OCI-LY7 (cell line): ENCODE measurements around the gene TRPM2.

Source experiments
- EZH2phosphoT487 ChIP-seq: fragments of 200-600 bp; sonication (generic); IDR thresholded peaks from 2 replicates; pipeline ENCODE4 v1.6.1; 2018; ENCODE audit warnings: low read depth, borderline replicate concordance, mild to moderate bottlenecking, mixed run types, antibody characterized with exemption, low read length, moderate library complexity, mixed read lengths
- TF ChIP-seq, protein P1 (sequence below): fragments of 200-600 bp; sonication (generic); conservative IDR thresholded peaks from 2 replicates; pipeline ENCODE4 v1.5.1; 2014; ENCODE audit warnings: mild to moderate bottlenecking, antibody characterized with exemption, low read length, moderate library complexity, mixed read lengths

DNA sequence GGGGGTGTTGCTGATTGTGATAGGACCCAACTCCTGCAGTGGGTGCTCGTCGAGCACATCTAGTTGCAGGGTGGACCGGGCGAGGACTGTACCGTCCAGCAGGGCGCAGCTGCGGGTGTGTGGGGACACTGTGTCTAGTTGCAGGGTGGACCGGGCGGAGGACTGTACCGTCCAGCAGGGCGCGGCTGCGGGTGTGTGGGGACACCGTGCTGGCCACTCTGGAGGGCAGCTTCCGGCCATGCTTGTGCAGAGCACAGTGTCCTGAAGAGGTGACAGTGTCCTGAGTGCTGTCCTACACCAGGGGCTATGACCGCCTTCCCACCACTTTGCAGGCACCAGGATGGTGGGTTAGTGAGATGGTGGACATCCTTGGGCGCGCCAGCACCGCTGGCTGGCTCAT lies 4.6 kb upstream of the TRPM2 start:
- TF ChIP-seq, protein P1, sequence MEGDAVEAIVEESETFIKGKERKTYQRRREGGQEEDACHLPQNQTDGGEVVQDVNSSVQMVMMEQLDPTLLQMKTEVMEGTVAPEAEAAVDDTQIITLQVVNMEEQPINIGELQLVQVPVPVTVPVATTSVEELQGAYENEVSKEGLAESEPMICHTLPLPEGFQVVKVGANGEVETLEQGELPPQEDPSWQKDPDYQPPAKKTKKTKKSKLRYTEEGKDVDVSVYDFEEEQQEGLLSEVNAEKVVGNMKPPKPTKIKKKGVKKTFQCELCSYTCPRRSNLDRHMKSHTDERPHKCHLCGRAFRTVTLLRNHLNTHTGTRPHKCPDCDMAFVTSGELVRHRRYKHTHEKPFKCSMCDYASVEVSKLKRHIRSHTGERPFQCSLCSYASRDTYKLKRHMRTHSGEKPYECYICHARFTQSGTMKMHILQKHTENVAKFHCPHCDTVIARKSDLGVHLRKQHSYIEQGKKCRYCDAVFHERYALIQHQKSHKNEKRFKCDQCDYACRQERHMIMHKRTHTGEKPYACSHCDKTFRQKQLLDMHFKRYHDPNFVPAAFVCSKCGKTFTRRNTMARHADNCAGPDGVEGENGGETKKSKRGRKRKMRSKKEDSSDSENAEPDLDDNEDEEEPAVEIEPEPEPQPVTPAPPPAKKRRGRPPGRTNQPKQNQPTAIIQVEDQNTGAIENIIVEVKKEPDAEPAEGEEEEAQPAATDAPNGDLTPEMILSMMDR: no peak
- TF ChIP-seq EZH2phosphoT487: no peak
